HG03571 (cell line): ENCODE results near the gene ADGRG6.

ENCODE experiments used
- ATAC-seq: cut with Tn5 transposase; IDR thresholded peaks from one replicate; pipeline ENCODE4 v1.9.1; 2021; ENCODE audit not compliant: unreplicated experiment

Gene ADGRG6

GRCh38 chr6:142374091-142374770, 72.4 kb downstream of the ADGRG6 start:
- no peak for ATAC-seq

- no peak for ATAC-seq
Observed at GRCh38 chr6:142374965-142375733, 73.3 kb downstream of the ADGRG6 start.

DNA sequence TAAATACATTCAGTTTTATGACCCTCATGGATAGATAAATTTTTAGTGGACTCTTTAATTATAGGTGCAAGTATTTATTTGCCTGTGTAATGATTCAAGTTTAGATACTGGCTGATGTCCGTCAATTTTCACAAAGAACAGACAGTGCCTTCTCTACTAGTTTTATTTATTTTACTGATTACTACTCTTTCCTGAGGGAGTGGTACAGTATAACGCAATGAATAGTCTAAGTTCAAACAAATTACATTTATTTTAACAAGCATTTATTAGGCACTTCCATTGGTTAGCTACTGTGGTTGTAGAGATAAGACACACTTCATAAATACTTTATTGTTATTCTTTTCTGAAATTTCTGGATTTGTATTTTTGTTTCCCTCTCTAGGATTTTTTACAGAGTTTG, 74.3 kb downstream of the ADGRG6 start:
- no peak for ATAC-seq

GRCh38 chr6:142376800-142377496, 75.1 kb downstream of the ADGRG6 start:
- ATAC-seq: no peak

DNA sequence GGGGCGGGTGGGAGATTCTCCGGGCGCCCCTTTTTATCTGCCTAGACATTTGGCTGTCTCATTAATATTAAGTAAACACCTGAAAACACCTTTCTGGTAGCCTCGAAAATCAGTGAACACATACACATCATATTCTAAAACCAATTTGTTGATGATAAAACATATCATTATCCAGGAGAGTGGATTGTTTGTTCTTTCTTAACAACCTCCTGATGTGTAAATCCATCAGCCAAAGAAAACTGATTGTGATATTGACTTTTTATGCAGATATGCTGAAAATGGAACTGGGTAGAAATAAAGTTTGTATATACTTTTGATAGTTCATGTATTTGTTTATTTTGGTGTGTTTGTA, 75.7 kb downstream of the ADGRG6 start:
- ATAC-seq: no peak

- no peak for ATAC-seq
Observed at GRCh38 chr6:142378138-142378875, 76.5 kb downstream of the ADGRG6 start.

DNA sequence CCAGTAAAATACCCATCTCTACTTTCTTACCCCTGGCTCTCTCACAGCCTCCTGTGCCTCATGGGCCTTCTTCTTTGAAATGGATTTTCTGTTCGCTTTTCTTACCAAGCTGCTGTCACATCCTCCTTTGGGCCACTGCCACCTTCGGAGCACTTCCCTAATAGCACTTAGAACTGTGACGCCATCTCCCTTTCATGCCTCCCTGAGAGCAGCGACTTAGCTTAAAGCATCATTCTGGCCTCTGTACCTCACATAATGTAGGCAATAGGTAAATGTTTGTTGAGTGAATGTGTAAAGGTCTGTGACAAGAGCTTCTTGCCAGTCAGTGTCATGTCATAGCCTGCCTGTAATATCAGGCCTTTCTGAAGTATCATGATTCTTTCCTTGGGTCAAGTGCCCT, 78.8 kb downstream of the ADGRG6 start:
- no peak for ATAC-seq

- no peak for ATAC-seq
Observed at GRCh38 chr6:142381181-142381580, 79.4 kb downstream of the ADGRG6 start.

DNA sequence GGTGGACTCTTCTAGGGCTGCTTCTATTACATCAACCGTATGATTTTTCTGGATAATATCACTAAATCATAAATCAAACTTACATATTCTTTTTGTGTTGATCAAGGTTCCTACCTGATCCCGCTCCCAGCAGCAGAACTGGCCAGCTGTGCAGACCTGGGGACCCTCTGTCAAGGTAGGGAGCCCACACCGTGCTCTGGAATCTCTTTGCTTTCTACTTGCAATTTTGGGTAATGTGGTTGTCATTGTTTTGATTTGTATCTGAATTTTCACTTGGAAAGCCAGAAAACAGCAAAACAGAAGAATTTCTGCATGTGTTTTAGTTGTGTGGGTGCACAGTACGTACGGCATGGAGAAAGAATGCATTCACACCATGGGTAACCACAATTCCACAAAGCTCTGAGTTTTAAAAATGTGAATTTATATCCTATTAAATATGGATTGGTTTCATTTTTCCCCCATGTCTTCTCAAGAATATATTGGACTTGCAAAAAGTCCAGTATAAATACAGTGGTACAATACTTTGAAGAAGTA, 80.1 kb downstream of the ADGRG6 start:
- ATAC-seq: no peak

DNA sequence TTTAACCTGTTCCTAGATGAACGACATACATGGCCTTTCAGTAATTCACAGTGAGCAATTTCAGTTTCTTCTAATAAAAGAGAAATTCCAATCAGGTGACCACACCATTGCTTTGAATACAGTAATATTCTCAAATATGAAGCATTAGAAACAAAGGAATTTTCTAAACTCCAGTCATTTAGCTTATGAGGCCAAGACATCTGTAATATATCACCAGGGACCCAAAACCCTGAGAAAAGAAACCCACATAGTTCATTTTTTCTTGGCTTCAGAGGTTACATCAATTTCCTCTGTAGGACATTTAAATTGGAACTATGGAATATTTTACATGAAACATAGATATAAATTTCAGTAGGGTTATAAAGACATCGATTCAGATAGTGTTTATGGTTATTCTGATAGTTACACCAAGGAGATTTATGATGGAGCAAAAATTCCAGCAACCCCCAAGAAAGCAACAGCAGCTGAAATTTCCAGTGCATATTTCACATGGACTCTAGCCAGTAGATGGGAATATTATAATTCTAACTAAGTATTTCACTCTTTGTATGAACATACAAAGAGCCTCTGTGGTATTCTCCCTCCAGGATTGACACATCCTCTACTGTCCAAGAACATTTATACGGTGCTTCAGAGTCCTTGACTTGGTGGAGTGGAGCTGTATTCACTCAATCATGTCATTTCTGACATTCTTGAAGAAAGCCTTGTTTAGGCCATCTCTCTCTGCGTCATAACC, 82.9 kb downstream of the ADGRG6 start:
- no peak for ATAC-seq

DNA sequence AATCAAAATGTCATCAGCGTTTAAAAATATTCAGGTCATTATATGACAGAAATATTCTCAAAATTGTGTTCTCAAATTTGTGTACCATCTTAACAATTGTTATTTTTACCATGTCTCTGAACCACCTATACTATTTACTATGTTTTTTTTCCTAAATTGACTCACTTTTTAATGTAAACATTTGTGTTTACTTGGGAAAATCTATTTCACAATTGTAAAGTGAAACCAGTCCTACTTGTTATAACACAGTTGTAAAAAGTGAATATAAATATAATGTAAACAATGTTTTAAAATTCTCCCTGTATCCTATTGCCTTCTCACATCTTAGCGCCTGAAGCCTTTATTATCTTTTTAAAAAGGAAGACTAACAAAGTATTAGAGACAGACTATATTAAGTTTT, 83.5 kb downstream of the ADGRG6 start:
- no peak for ATAC-seq

DNA sequence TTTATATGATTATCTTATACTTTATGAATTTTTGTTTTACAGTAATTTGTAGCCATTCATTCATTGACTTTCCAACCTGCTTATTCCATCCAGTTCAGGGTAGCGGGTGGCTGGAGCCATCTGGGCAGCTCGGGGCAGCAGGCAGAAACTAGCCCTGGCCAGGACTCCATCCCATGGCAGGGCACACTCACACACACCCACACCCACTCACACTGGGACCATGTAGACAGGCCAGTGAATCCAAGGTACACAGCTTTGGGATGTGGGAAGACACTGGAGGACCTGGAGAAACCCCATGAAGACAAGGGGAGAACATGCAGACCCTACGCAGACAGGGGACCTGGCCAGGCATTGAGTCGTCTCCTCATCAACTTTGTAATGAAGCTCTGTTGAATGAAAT, 84.8 kb downstream of the ADGRG6 start:
- no peak for ATAC-seq

DNA sequence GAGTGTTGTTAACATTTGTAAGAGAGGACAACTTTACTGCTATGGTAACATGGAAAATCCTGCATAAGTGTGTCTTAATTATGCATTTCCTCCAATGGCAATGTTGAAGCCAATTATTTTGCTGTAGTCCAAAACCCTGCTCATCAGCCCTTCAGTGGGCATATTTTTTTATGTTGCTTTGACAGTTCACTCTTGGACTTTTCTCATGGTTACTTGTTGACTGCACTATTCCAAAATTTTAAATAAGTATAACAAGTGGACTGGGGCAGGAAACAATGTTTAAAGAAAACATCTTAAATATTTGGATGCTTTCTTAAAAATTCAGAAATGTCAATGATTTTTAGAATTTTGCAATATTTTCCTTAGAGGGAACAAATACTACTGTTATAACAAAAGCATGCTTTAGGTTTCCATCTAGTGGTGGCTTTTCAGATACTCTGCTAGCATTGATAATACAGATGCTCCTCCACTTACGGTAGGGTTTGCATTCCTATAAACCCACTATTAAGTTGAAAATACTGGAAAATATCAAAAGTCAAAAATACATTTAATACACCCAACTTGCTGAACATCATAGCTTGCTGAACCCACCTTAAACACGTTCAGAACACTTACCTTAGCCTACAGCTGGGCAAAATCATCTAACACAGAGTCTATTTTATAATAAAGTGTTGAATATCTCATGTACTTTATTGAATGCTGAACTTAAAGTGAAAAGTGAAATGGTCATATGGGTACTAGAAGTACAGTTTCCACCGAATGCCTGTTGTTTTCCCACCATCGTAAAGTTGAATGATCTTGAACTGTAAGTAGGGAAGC, 86.4 kb downstream of the ADGRG6 start:
- ATAC-seq: no peak

DNA sequence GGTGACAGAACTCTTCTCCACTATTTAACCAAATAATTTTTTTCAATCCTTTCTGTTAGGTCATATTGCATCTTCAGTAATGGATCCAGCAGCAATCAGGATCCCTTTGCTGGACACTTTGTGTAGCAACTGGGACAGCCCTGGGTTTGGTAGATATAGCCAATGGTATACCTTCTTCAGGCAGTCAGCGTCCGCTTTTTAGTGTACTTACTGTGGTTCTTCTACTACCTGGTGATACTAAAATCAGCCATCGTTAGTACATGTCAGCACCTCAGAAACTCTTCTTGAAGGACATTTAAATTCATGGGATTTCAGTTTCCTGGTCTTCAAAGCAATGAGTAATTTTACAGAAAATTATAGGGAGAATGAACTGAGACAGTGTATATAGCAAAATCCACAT, 93.5 kb downstream of the ADGRG6 start:
- ATAC-seq: no peak

DNA sequence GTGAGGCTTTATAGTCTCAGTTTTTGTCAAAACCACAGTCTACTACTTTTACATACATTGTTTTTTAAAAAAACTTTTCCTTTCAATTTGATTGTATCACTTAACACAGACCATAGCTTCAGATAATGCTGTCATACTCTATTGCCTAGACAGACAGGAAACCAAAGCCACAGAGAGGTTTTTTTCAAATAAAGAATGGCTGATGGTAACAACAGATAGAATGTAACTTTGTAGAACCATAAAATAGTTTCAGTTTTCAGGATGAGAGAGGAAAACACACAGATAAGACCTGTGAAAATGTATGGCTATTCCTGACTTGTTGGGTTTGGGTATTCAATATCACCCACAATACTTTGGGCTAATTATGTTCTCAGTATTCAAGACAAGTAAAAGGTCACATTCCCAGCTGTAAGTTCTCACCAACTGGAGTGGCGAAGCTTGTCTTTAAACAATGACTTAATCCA, 94.0 kb downstream of the ADGRG6 start:
- peak; percentile 96 for ATAC-seq

GRCh38 chr6:142398353-142398752, 96.5 kb downstream of the ADGRG6 start:
- no peak for ATAC-seq

- ATAC-seq: no peak
Observed at GRCh38 chr6:142399739-142400138, 97.9 kb downstream of the ADGRG6 start.

- ATAC-seq: no peak
Observed at GRCh38 chr6:142400495-142400894, 98.7 kb downstream of the ADGRG6 start.

DNA sequence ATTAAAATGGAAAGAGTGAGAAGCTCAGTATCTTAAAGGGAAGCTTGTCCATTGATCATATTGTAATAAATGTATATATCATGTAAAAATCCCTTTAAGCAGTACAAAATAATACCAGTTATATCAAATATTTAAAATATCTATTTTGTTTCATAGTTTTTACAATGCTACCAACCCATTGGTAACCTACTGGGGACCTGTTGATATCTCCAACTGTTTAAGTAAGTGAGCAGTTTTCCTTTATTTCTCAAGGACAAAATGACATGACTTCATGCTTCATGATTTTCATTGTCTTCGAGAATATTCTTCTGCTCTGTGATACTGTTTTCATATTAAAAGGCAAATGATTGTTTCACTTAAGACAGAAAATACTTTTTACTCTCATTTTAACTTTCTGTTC, 100.0 kb downstream of the ADGRG6 start:
- no peak for ATAC-seq

GRCh38 chr6:142404751-142405150, 102.9 kb downstream of the ADGRG6 start:
- no peak for ATAC-seq
